Heart left ventricle (tissue), 13 donors: ENCODE measurements around the gene TNFRSF4.

ENCODE experiments used
- POLR2A ChIP-seq, 2 donors: fragments of 450-650 bp; IDR thresholded peaks; one replicate each; pipeline ENCODE4 v1.6.1; 2017; ENCODE audit warnings: antibody characterized with exemption in 2 of 2, mild to moderate bottlenecking in 2 of 2, moderate library complexity in 2 of 2
- TF ChIP-seq, protein P1 (sequence below), 12 donors: fragments of 200-600 bp; sonication (generic) in 4 of 12; IDR thresholded peaks; one replicate each; pipeline versions ENCODE4 v1.5.0 to v1.8.0; 2018 to 2022; ENCODE audit warnings: antibody characterized with exemption in 12 of 12, mild to moderate bottlenecking in 5 of 12
- donor health status: ischemic (EF 13 %, LVEDD 7.1; RV severe dilation, severe dysfunction).
- donor health status: DM: no; HTN: yes; CAD: no.
- donor health status: DM: no; HTN: no; CAD: no.
- donor health status: ischemic (EF 25% LVEDD 6.9; RV normal size, moderate dysfunction).
- donor health status: ischemic (EF 25% LVEDD 5.7; RV mildly dilated, moderate dysfunction).
- donor health status: ischemic (EF 35%, LVEDD 5.7; RV mildly dilated, moderate dysfunction).
- donor health status: nonischemic (EF 11% LVEDD 7.7; RV severe dilation, severe dysfunction).
- donor health status: DM: yes; HTN: yes; CAD: no.
- donor health status: PGD.
- donor health status: ischemic (EF 29% LVEDD 5.4; RV normal size, mild dysfunction).
- donor health status: nonischemic (EF 23%, LVEDD 6.1; RV moderate dilation, normal function).

DNA sequence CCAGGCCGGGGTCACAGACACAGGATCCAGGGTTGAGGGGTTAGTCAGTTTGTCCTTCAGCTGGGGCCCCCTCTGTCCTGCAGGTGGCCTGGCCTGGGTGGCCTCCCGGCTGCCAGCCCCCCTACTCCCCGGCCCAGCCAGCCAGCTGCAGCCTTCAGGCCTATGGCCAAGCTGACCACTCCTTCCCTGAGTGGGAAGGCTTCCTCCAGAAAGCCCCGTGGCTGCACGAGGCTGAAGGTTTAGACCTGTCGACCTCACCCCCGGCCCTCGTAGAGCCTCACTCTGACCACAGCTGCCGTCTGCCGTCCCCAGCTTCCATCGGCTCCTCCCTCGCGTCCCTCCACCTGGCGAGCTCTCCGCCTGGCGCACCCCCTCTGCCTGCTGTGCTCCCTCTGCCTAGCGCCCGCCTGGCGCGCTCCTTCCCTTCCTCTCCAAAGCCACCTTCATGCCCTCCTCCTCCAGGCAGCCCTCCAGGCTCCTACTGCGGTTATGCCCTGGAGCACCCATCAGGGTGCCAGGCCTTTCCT lies 30.7 kb downstream of the TNFRSF4 start:
- TF ChIP-seq, protein P1, sequence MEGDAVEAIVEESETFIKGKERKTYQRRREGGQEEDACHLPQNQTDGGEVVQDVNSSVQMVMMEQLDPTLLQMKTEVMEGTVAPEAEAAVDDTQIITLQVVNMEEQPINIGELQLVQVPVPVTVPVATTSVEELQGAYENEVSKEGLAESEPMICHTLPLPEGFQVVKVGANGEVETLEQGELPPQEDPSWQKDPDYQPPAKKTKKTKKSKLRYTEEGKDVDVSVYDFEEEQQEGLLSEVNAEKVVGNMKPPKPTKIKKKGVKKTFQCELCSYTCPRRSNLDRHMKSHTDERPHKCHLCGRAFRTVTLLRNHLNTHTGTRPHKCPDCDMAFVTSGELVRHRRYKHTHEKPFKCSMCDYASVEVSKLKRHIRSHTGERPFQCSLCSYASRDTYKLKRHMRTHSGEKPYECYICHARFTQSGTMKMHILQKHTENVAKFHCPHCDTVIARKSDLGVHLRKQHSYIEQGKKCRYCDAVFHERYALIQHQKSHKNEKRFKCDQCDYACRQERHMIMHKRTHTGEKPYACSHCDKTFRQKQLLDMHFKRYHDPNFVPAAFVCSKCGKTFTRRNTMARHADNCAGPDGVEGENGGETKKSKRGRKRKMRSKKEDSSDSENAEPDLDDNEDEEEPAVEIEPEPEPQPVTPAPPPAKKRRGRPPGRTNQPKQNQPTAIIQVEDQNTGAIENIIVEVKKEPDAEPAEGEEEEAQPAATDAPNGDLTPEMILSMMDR (IDR thresholded peaks at IDR 0.05), result no peak
- TF ChIP-seq POLR2A (IDR thresholded peaks at IDR 0.05), result no peak
